ENCODE data around the gene PEBP1.

- no peak for TF ChIP-seq POLR2AphosphoS5 (IDR thresholded peaks at IDR 0.05)
- TF ChIP-seq, protein P1, sequence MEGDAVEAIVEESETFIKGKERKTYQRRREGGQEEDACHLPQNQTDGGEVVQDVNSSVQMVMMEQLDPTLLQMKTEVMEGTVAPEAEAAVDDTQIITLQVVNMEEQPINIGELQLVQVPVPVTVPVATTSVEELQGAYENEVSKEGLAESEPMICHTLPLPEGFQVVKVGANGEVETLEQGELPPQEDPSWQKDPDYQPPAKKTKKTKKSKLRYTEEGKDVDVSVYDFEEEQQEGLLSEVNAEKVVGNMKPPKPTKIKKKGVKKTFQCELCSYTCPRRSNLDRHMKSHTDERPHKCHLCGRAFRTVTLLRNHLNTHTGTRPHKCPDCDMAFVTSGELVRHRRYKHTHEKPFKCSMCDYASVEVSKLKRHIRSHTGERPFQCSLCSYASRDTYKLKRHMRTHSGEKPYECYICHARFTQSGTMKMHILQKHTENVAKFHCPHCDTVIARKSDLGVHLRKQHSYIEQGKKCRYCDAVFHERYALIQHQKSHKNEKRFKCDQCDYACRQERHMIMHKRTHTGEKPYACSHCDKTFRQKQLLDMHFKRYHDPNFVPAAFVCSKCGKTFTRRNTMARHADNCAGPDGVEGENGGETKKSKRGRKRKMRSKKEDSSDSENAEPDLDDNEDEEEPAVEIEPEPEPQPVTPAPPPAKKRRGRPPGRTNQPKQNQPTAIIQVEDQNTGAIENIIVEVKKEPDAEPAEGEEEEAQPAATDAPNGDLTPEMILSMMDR (IDR thresholded peaks at IDR 0.05; ENCODE audit: poor library complexity, severe bottlenecking) = no peak
- no peak for TF ChIP-seq TAF1 (IDR thresholded peaks at IDR 0.05; ENCODE audit: low read depth)
- TF ChIP-seq EZH2 (IDR thresholded peaks at IDR 0.05; ENCODE audit: borderline replicate concordance, insufficient read depth, low read length, poor library complexity, severe bottlenecking) = no peak
Observed at GRCh38 chr12:118101051-118101450, 34.9 kb upstream of the PEBP1 start.
